ENCODE results near the gene NOS1AP.

NOS1AP gene

GRCh38 chr1:162358928-162359327 is 289.4 kb downstream of the NOS1AP start:
- TF ChIP-seq EZH2phosphoT487 (IDR thresholded peaks at IDR 0.05; ENCODE audit: borderline replicate concordance) = no peak
- TF ChIP-seq CTCF (conservative IDR thresholded peaks at IDR 0.05; ENCODE audit: low read length) = no peak
- Histone ChIP-seq H3F3A (ENCODE audit: low read depth) (no peaks in the 10 kb centered on the region), H3K4me2 (ENCODE audit: low read depth, low read length, poor library complexity, severe bottlenecking) (no peak overlapping the region)

GRCh38 chr1:162359523-162360236 is 290.2 kb downstream of the NOS1AP start:
- Histone ChIP-seq H3K27me3 (ENCODE audit: insufficient read depth, low read length, poor library complexity, severe bottlenecking) (no peaks in the 10 kb centered on the region), H3K79me2 (ENCODE audit: insufficient read depth, low read length) (no peaks in the 10 kb centered on the region), H3K4me3 (ENCODE audit: low read length, poor library complexity, severe bottlenecking) (no peak overlapping the region), H3K36me3 (ENCODE audit: insufficient read depth, low read length) (no peaks in the 10 kb centered on the region), H3F3A (ENCODE audit: low read depth) (no peaks in the 10 kb centered on the region), H2AFZ (ENCODE audit: low read length) (no peak overlapping the region), H3K4me1 (ENCODE audit: insufficient read depth, low read length, poor library complexity, severe bottlenecking) (no peaks in the 10 kb centered on the region), H3K4me2 (ENCODE audit: low read depth, low read length, poor library complexity, severe bottlenecking) (no peak overlapping the region), H3K9ac (ENCODE audit: low read depth, low read length, poor library complexity, severe bottlenecking) (no peak overlapping the region), H3K9me2 (replicated peaks; ENCODE audit: low read depth, low read length) (no peaks in the 10 kb centered on the region), H4K20me1 (ENCODE audit: insufficient read depth, low read length, poor library complexity, severe bottlenecking) (no peaks in the 10 kb centered on the region), H3K9me3 (ENCODE audit: insufficient read depth, low read depth, low read length) (no peaks in the 10 kb centered on the region)
- no peak for TF ChIP-seq CTCF (conservative IDR thresholded peaks at IDR 0.05; ENCODE audit: low read length)

More at GRCh38 chr1:162358928-162359327, 289.4 kb downstream of the NOS1AP start:
- Histone ChIP-seq H3K27me3 (ENCODE audit: insufficient read depth, low read length, poor library complexity, severe bottlenecking) (no peaks in the 10 kb centered on the region), H3K9me3 (ENCODE audit: insufficient read depth, low read depth, low read length) (no peaks in the 10 kb centered on the region), H3K36me3 (ENCODE audit: insufficient read depth, low read length) (no peaks in the 10 kb centered on the region), H4K20me1 (ENCODE audit: insufficient read depth, low read length, poor library complexity, severe bottlenecking) (no peaks in the 10 kb centered on the region), H3K4me1 (ENCODE audit: insufficient read depth, low read length, poor library complexity, severe bottlenecking) (peaks cover 2% of the 10 kb centered on the region), H3K9ac (ENCODE audit: low read depth, low read length, poor library complexity, severe bottlenecking) (no peak overlapping the region), H2AFZ (ENCODE audit: low read length) (no peak overlapping the region), H3K4me3 (ENCODE audit: low read length, poor library complexity, severe bottlenecking) (no peak overlapping the region), H3K79me2 (ENCODE audit: insufficient read depth, low read length) (no peaks in the 10 kb centered on the region), H3K9me2 (replicated peaks; ENCODE audit: low read depth, low read length) (no peaks in the 10 kb centered on the region)

GRCh38 chr1:162360237-162360873 is 290.9 kb downstream of the NOS1AP start:
- no peaks in the 10 kb centered on the region for H3K36me3 ChIP-seq (ENCODE audit: insufficient read depth, low read length)
- H3K79me2 ChIP-seq (ENCODE audit: insufficient read depth, low read length) = no peaks in the 10 kb centered on the region
- no peaks in the 10 kb centered on the region for H3K9me3 ChIP-seq (ENCODE audit: insufficient read depth, low read depth, low read length)
- H2AFZ ChIP-seq (ENCODE audit: low read length) = no peak overlapping the region
- TF ChIP-seq CTCF (conservative IDR thresholded peaks at IDR 0.05; ENCODE audit: low read length) = no peak
- TF ChIP-seq EZH2phosphoT487 (IDR thresholded peaks at IDR 0.05; ENCODE audit: borderline replicate concordance) = no peak
- no peaks in the 10 kb centered on the region for H4K20me1 ChIP-seq (ENCODE audit: insufficient read depth, low read length, poor library complexity, severe bottlenecking)
- no peaks in the 10 kb centered on the region for H3F3A ChIP-seq (ENCODE audit: low read depth)
- H3K4me1 ChIP-seq (ENCODE audit: insufficient read depth, low read length, poor library complexity, severe bottlenecking) = no peaks in the 10 kb centered on the region
- no peak overlapping the region for H3K9ac ChIP-seq (ENCODE audit: low read depth, low read length, poor library complexity, severe bottlenecking)
- no peaks in the 10 kb centered on the region for H3K27me3 ChIP-seq (ENCODE audit: insufficient read depth, low read length, poor library complexity, severe bottlenecking)
- no peak overlapping the region for H3K4me3 ChIP-seq (ENCODE audit: low read length, poor library complexity, severe bottlenecking)
- H3K9me2 ChIP-seq (replicated peaks; ENCODE audit: low read depth, low read length) = no peaks in the 10 kb centered on the region
- no peak overlapping the region for H3K4me2 ChIP-seq (ENCODE audit: low read depth, low read length, poor library complexity, severe bottlenecking)
